Mucosa of stomach (tissue), 1 donor: ENCODE results near the gene CHST7.

Experiments
- H3K27me3 ChIP-seq: one replicate; pipeline ENCODE4 v1.7.0; 2013; ENCODE audit warnings: mild to moderate bottlenecking, low read length; ENCODE audit not compliant: control insufficient read depth, insufficient read depth
- H3K36me3 ChIP-seq: one replicate; pipeline ENCODE4 v1.7.0; 2013; ENCODE audit warnings: low read length; ENCODE audit not compliant: control insufficient read depth, insufficient read depth
- H3K4me1 ChIP-seq: one replicate; pipeline ENCODE4 v1.7.0; 2013; ENCODE audit warnings: mild to moderate bottlenecking, low read length; ENCODE audit not compliant: control insufficient read depth, insufficient read depth
- H3K4me3 ChIP-seq: one replicate; pipeline ENCODE4 v1.7.0; 2013; ENCODE audit warnings: low read length
- H3K9ac ChIP-seq: one replicate; pipeline ENCODE4 v1.7.0; 2013; ENCODE audit warnings: mild to moderate bottlenecking, low read length, moderate library complexity
- H3K9me3 ChIP-seq: one replicate; pipeline ENCODE4 v1.7.0; 2013; ENCODE audit warnings: mild to moderate bottlenecking, low read length, moderate library complexity; ENCODE audit not compliant: control insufficient read depth
- donor health status: Pancreatic carcinoma.

CHST7 gene

GRCh38 chrX:46553935-46554334 lies 19.6 kb upstream of the CHST7 start:
- Histone ChIP-seq H3K9me3 (no peaks in the 10 kb centered on the region), H3K4me3 (no peak overlapping the region), H3K27me3 (no peaks in the 10 kb centered on the region), H3K36me3 (no peaks in the 10 kb centered on the region), H3K4me1 (no peaks in the 10 kb centered on the region), H3K9ac (no peak overlapping the region)

DNA sequence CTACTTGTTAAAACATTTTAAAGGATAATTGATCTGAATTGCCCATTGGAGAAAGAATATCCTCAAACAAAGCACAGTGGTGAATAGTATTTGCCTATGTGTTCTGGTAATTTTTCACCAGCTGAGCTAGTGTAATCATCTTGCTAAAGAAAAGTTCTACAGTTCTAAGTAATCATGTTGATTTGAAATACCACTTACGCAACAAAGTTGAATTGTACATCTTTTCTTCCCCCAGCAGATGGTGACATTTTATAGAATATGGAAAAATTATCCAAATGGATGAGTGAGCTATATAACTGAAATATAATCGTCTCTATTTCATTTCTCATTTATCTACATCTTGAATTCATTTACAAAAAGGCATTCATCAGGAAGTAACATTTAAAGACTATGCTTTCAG lies 18.6 kb upstream of the CHST7 start:
- H3K27me3 ChIP-seq: no peaks in the 10 kb centered on the region
- no peaks in the 10 kb centered on the region for H3K9me3 ChIP-seq
- H3K4me3 ChIP-seq: no peak overlapping the region
- H3K9ac ChIP-seq: no peak overlapping the region
- H3K36me3 ChIP-seq: no peaks in the 10 kb centered on the region
- H3K4me1 ChIP-seq: no peaks in the 10 kb centered on the region

- Histone ChIP-seq H3K9me3 (no peaks in the 10 kb centered on the region), H3K4me1 (no peaks in the 10 kb centered on the region), H3K9ac (no peak overlapping the region), H3K4me3 (no peak overlapping the region), H3K36me3 (no peaks in the 10 kb centered on the region), H3K27me3 (no peaks in the 10 kb centered on the region)
Observed at GRCh38 chrX:46559062-46559461, 14.5 kb upstream of the CHST7 start.

GRCh38 chrX:46561824-46562657 lies 11.5 kb upstream of the CHST7 start:
- no peak overlapping the region for H3K4me3 ChIP-seq
- no peaks in the 10 kb centered on the region for H3K27me3 ChIP-seq

GRCh38 chrX:46567388-46567787 lies 6.2 kb upstream of the CHST7 start:
- no peaks in the 10 kb centered on the region for H3K4me1 ChIP-seq
- H3K36me3 ChIP-seq: no peaks in the 10 kb centered on the region
- H3K27me3 ChIP-seq: no peaks in the 10 kb centered on the region

More at GRCh38 chrX:46561824-46562657, 11.5 kb upstream of the CHST7 start:
- Histone ChIP-seq H3K9ac (no peak overlapping the region), H3K9me3 (no peaks in the 10 kb centered on the region), H3K4me1 (no peaks in the 10 kb centered on the region), H3K36me3 (no peaks in the 10 kb centered on the region)

GRCh38 chrX:46569621-46570020 lies 3.9 kb upstream of the CHST7 start:
- Histone ChIP-seq H3K36me3 (no peaks in the 10 kb centered on the region), H3K4me1 (no peaks in the 10 kb centered on the region), H3K9ac (no peak overlapping the region), H3K9me3 (no peaks in the 10 kb centered on the region), H3K4me3 (no peak overlapping the region), H3K27me3 (no peaks in the 10 kb centered on the region)

More at GRCh38 chrX:46567388-46567787, 6.2 kb upstream of the CHST7 start:
- Histone ChIP-seq H3K9me3 (no peaks in the 10 kb centered on the region), H3K9ac (no peak overlapping the region), H3K4me3 (no peak overlapping the region)

GRCh38 chrX:46571423-46572339 lies 1.9 kb upstream of the CHST7 start:
- no peak overlapping the region for H3K4me3 ChIP-seq
- no peaks in the 10 kb centered on the region for H3K9me3 ChIP-seq
- H3K27me3 ChIP-seq: peaks cover 7% of the 10 kb centered on the region
- no peak overlapping the region for H3K9ac ChIP-seq
- no peaks in the 10 kb centered on the region for H3K4me1 ChIP-seq
- H3K36me3 ChIP-seq: no peaks in the 10 kb centered on the region

DNA sequence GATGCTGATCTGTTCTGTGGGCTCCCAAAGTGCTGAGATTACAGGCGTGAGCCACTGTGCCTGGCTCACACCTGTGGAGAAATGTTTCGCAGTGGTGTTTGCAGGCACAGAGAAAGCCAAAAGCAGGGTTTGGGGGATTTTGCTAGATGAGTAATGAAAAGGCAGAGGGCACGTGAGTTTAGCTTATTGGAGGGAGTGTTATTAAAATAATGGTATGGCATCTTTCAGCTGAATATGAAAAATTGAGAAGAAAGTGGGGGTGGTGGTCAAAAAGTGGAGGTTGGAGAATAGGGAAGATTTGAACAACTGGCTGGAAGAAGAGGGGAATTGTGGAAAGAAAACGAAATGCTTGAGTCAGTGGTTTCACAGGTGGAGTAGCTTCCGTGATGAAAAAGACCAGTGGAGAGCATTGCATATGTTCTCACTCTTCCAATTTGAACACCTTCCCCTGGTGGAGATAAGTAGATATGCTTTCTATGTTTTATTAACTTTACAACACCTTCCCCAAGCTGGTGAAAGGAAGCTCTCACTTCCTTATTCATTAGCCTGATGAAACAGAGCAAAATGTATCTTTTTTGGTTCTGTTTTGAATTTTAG lies 1.1 kb upstream of the CHST7 start:
- no peaks in the 10 kb centered on the region for H3K4me1 ChIP-seq
- H3K9me3 ChIP-seq: no peaks in the 10 kb centered on the region

GRCh38 chrX:46573892-46574773 lies 568 bp downstream of the CHST7 start:
- Histone ChIP-seq H3K4me1 (no peaks in the 10 kb centered on the region), H3K4me3 (peak overlapping the region; percentile 19), H3K27me3 (peaks cover 7% of the 10 kb centered on the region), H3K9ac (peak overlapping the region; percentile 22), H3K9me3 (no peaks in the 10 kb centered on the region), H3K36me3 (no peaks in the 10 kb centered on the region)

More for the DNA sequence above, 1.1 kb upstream of the CHST7 start:
- no peaks in the 10 kb centered on the region for H3K36me3 ChIP-seq
- no peak overlapping the region for H3K4me3 ChIP-seq
- peaks cover 7% of the 10 kb centered on the region for H3K27me3 ChIP-seq
- H3K9ac ChIP-seq: no peak overlapping the region

- Histone ChIP-seq H3K36me3 (no peaks in the 10 kb centered on the region), H3K27me3 (peaks cover 7% of the 10 kb centered on the region), H3K4me3 (peak overlapping the region; percentile 19), H3K9ac (no peak overlapping the region), H3K9me3 (no peaks in the 10 kb centered on the region), H3K4me1 (no peaks in the 10 kb centered on the region)
Observed at GRCh38 chrX:46574774-46575381, 1.3 kb downstream of the CHST7 start.

DNA sequence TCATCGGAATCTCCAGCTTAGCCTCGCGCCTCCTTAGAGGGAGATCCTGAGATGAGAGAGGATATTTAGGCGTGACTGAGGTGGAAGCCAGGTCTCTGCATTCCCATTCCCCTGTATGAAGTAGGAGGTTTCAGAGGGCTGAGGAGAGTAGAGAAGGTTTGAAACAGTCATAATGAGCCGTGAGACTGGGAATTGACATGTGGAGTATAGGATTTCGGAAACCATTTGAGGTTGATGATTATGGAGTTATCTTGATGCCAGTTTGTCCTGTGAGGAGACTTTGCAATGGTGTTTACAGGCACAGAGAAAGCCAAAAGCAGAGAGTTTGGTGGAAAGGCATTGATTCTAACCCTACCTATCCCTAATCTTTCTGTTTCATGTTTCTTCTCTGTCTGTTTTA lies 2.0 kb downstream of the CHST7 start:
- Histone ChIP-seq H3K4me3 (no peak overlapping the region), H3K9me3 (no peaks in the 10 kb centered on the region), H3K4me1 (no peaks in the 10 kb centered on the region), H3K27me3 (peaks cover 7% of the 10 kb centered on the region), H3K36me3 (no peaks in the 10 kb centered on the region), H3K9ac (no peak overlapping the region)
